SU-DHL-6 (cell line): ENCODE measurements around the gene PGBD5.

ENCODE experiments used
- H2AFZ ChIP-seq: fragments of 200-600 bp; sonication (generic); 2 replicates; pipeline ENCODE4 v1.6.1; 2014; ENCODE audit warnings: low read depth, mild to moderate bottlenecking, moderate library complexity, mixed read lengths, antibody characterized with exemption, low read length; ENCODE audit not compliant: severe bottlenecking
- H3F3A ChIP-seq: fragments of 200-600 bp; shearing (Covaris generic); 2 replicates; pipeline ENCODE4 v1.6.0; 2016; ENCODE audit warnings: antibody characterized with exemption, mild to moderate bottlenecking; ENCODE audit not compliant: insufficient read depth
- H3K27ac ChIP-seq: fragments of 200-600 bp; sonication (generic); 2 replicates; pipeline ENCODE4 v1.5.1; 2016; ENCODE audit warnings: low read depth, mild to moderate bottlenecking, low read length, moderate library complexity, mixed read lengths
- H3K27me3 ChIP-seq: fragments of 200-600 bp; sonication (generic), shearing (Covaris generic); 2 replicates; pipeline ENCODE4 v1.6.0; 2014; ENCODE audit warnings: mild to moderate bottlenecking, low read length
- H3K36me3 ChIP-seq: fragments of 200-600 bp; sonication (generic); 2 replicates; pipeline ENCODE4 v1.6.1; 2014; ENCODE audit warnings: mild to moderate bottlenecking, low read length, mixed read lengths
- H3K4me2 ChIP-seq: fragments of 300-600, 200-600 bp; shearing (Covaris generic), sonication (generic); 2 replicates; pipeline ENCODE4 v1.6.0; 2014; ENCODE audit warnings: low read length, low read depth, mild to moderate bottlenecking; ENCODE audit not compliant: poor library complexity, severe bottlenecking
- H3K4me3 ChIP-seq: fragments of 200-600 bp; sonication (generic); 2 replicates; pipeline ENCODE4 v1.5.1; 2014; ENCODE audit warnings: antibody characterized with exemption, low read length, mild to moderate bottlenecking, mixed read lengths; ENCODE audit not compliant: insufficient read depth, poor library complexity, severe bottlenecking
- H3K79me2 ChIP-seq: fragments of 200-600 bp; sonication (generic); 2 replicates; pipeline ENCODE4 v1.6.1; 2014; ENCODE audit warnings: mild to moderate bottlenecking, low read length, moderate library complexity; ENCODE audit not compliant: insufficient read depth
- H3K9ac ChIP-seq: fragments of 200-600 bp; sonication (generic); 2 replicates; pipeline ENCODE4 v1.7.0; 2014; ENCODE audit warnings: mild to moderate bottlenecking, low read length
- H3K9me2 ChIP-seq: fragments of 200-600 bp; sonication (generic); replicated peaks from 2 replicates; pipeline ENCODE4 v1.6.1; 2014; ENCODE audit warnings: low read length; ENCODE audit not compliant: insufficient read depth
- H3K9me3 ChIP-seq: fragments of 200-600 bp; sonication (generic); 2 replicates; pipeline ENCODE4 v1.6.1; 2014; ENCODE audit warnings: low read length, mixed read lengths; ENCODE audit not compliant: insufficient read depth
- H4K20me1 ChIP-seq: fragments of 200-600 bp; sonication (generic); 2 replicates; pipeline ENCODE4 v1.6.1; 2014; ENCODE audit warnings: low read depth, mild to moderate bottlenecking, antibody characterized with exemption, low read length, moderate library complexity, mixed read lengths
- CTCF ChIP-seq: fragments of 200-600 bp; sonication (generic); IDR thresholded peaks from one replicate; pipeline ENCODE4 v1.5.1; 2017; ENCODE audit warnings: antibody characterized with exemption, mild to moderate bottlenecking, low read length, moderate library complexity; ENCODE audit not compliant: insufficient read depth, poor library complexity, severe bottlenecking
- EZH2phosphoT487 ChIP-seq: fragments of 200-600 bp; sonication (generic), shearing (Covaris generic); conservative IDR thresholded peaks from 2 replicates; pipeline ENCODE4 v1.6.1; 2018; ENCODE audit warnings: mild to moderate bottlenecking, antibody characterized with exemption, low read length, moderate library complexity, mixed read lengths

The PGBD5 gene

GRCh38 chr1:230341162-230341546, 85.0 kb downstream of the PGBD5 start:
- H2AFZ ChIP-seq = no peak overlapping the region
- H3K36me3 ChIP-seq = no peaks in the 10 kb centered on the region
- H3K4me3 ChIP-seq = no peak overlapping the region
- H3F3A ChIP-seq = no peaks in the 10 kb centered on the region
- TF ChIP-seq EZH2phosphoT487 (no peak), CTCF (no peak)
- no peaks in the 10 kb centered on the region for H3K27me3 ChIP-seq
- H3K27ac ChIP-seq = no peak overlapping the region
- no peak overlapping the region for H3K9ac ChIP-seq
- H3K79me2 ChIP-seq = no peaks in the 10 kb centered on the region
- no peaks in the 10 kb centered on the region for H4K20me1 ChIP-seq
- H3K9me3 ChIP-seq = no peaks in the 10 kb centered on the region
- H3K4me2 ChIP-seq = no peak overlapping the region
- H3K9me2 ChIP-seq = no peaks in the 10 kb centered on the region

DNA sequence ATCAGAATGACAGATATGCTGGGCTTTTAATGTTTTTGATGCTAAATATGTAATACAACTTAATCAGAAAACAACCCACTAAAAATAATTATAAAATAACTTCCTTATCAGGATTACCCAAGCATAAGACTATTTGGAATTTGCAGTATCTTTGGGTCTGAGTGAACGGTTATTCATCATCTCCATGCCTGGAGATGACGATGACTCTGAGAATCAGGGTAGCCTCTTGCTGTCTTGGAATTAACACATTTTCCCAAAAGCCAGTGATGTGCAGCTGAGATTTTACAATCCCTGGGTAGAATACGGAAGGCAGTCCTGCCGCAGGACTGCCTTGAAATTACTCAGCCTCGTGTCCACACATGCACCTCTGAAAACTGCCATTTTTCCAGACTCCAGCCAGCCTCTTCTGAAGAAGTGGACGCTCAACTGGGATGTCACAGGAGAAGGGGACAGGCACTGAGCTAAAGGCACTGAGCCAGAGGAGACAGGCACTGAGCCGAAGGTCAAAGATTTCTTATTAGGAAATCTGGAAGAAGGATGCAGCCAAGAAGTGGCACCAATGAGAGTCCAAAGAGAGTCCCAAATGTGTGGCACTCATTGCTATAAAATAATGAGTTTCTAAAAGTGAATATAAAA, 85.5 kb downstream of the PGBD5 start:
- Histone ChIP-seq H3K27me3 (no peaks in the 10 kb centered on the region), H3K4me3 (no peak overlapping the region), H3K4me2 (no peak overlapping the region)

GRCh38 chr1:230339033-230339432, 87.1 kb downstream of the PGBD5 start:
- Histone ChIP-seq H3K36me3 (no peaks in the 10 kb centered on the region), H3K79me2 (no peaks in the 10 kb centered on the region), H3F3A (no peaks in the 10 kb centered on the region), H3K27ac (no peak overlapping the region), H4K20me1 (no peaks in the 10 kb centered on the region), H3K4me2 (no peak overlapping the region), H3K9ac (no peak overlapping the region), H3K27me3 (no peaks in the 10 kb centered on the region), H3K9me2 (no peaks in the 10 kb centered on the region), H3K4me3 (no peak overlapping the region), H2AFZ (no peak overlapping the region), H3K9me3 (no peaks in the 10 kb centered on the region)
- TF ChIP-seq CTCF = no peak
- no peak for TF ChIP-seq EZH2phosphoT487

More for the DNA sequence above, 85.5 kb downstream of the PGBD5 start:
- TF ChIP-seq CTCF (no peak), EZH2phosphoT487 (no peak)
- Histone ChIP-seq H2AFZ (no peak overlapping the region), H3K36me3 (no peaks in the 10 kb centered on the region), H3K9me2 (no peaks in the 10 kb centered on the region), H3K27ac (no peak overlapping the region), H3K79me2 (no peaks in the 10 kb centered on the region), H3K9me3 (no peaks in the 10 kb centered on the region), H3F3A (no peaks in the 10 kb centered on the region), H3K9ac (no peak overlapping the region), H4K20me1 (no peaks in the 10 kb centered on the region)
